Right kidney (tissue), 1 donor: Measurements from ENCODE around the gene VEGFC.

Experiments used
- DNase-seq: peaks from one replicate; pipeline ENCODE4 v3.0.0-alpha.2; 2016

VEGFC gene

GRCh38 chr4:176762661-176763308 is 29.9 kb downstream of the VEGFC start:
- DNase-seq = no peak

- no peak for DNase-seq
These were observed 30.9 kb downstream of the VEGFC start for GRCh38 chr4:176761872-176762271.

GRCh38 chr4:176760471-176760870 is 32.3 kb downstream of the VEGFC start:
- DNase-seq = no peak

- DNase-seq = no peak
These were observed 34.0 kb downstream of the VEGFC start for GRCh38 chr4:176758731-176759130.

- DNase-seq = no peak
These were observed 34.4 kb downstream of the VEGFC start for GRCh38 chr4:176758323-176758722.

- DNase-seq = no peak
These were observed 37.1 kb downstream of the VEGFC start for GRCh38 chr4:176755613-176756012.

- DNase-seq = no peak
These were observed 37.7 kb downstream of the VEGFC start for GRCh38 chr4:176755001-176755400.

- DNase-seq = no peak
These were observed 39.7 kb downstream of the VEGFC start for GRCh38 chr4:176753049-176753448.

GRCh38 chr4:176752191-176752749 is 40.5 kb downstream of the VEGFC start:
- no peak for DNase-seq

- DNase-seq = no peak
These were observed 41.7 kb downstream of the VEGFC start for GRCh38 chr4:176751061-176751460.

- no peak for DNase-seq
These were observed 45.9 kb downstream of the VEGFC start for GRCh38 chr4:176746846-176747245.

- no peak for DNase-seq
These were observed 46.8 kb downstream of the VEGFC start for GRCh38 chr4:176745902-176746301.

GRCh38 chr4:176744091-176744490 is 48.6 kb downstream of the VEGFC start:
- no peak for DNase-seq

GRCh38 chr4:176742211-176742610 is 50.5 kb downstream of the VEGFC start:
- no peak for DNase-seq

GRCh38 chr4:176741253-176741652 is 51.5 kb downstream of the VEGFC start:
- no peak for DNase-seq

GRCh38 chr4:176735300-176735699 is 57.4 kb downstream of the VEGFC start:
- DNase-seq = no peak

GRCh38 chr4:176734461-176734860 is 58.3 kb downstream of the VEGFC start:
- no peak for DNase-seq

GRCh38 chr4:176729489-176729888 is 63.2 kb downstream of the VEGFC start:
- DNase-seq = no peak

GRCh38 chr4:176726803-176727202 is 65.9 kb downstream of the VEGFC start:
- DNase-seq = no peak

GRCh38 chr4:176721459-176721858 is 71.3 kb downstream of the VEGFC start:
- no peak for DNase-seq

GRCh38 chr4:176718881-176719280 is 73.8 kb downstream of the VEGFC start:
- DNase-seq = no peak

- DNase-seq = no peak
These were observed 75.5 kb downstream of the VEGFC start for GRCh38 chr4:176717237-176717636.

GRCh38 chr4:176709417-176709816 is 83.3 kb downstream of the VEGFC start:
- no peak for DNase-seq

- DNase-seq = no peak
These were observed 83.9 kb downstream of the VEGFC start for GRCh38 chr4:176708771-176709311.
